Left kidney (tissue), 2 donors: Measurements from ENCODE around the gene IYD. TPM values are rescaled to one million over a fixed set of nuclear protein-coding genes. Genes with fewer than 3 reads are reported as not detected.
"Not testable (repeated sequence)": the region's sequence is repeated elsewhere in the genome, so short reads cannot be mapped to it uniquely, and the experiment has no call there.

Experiments used
- DNase-seq: peaks from one replicate; pipeline ENCODE4 v3.0.0-alpha.2; 2013
- polyA plus RNA-seq: library from polyadenylated mRNA; unstranded; fragments of 120-200 nt; gene quantifications from one replicate; pipeline ENCODE4 v1.2.1, GENCODE V29; 2013; ENCODE audit not compliant: insufficient read length

Gene IYD
- polyA plus RNA-seq, 1 donor = 4.0 TPM

DNA sequence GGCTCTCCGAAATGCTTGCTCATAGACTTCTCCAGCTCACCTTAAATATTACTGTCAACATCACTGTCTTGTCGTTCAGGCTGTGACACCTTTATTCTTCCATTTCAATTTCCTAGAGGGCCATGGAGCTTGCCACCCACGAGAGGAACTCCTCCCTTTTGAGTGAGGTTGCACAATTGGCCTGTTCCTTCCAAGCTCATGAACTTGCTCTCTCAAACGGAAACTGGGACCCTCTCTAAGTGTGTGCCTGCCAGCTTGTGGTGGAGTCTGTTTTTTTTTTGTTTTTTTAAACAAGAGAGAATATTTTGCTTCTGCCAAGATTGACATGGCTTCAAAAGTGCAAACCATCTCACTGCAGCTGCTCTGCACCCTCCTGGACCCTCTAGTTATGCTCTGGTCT lies 19.3 kb upstream of the IYD start:
- no peak for DNase-seq

DNA sequence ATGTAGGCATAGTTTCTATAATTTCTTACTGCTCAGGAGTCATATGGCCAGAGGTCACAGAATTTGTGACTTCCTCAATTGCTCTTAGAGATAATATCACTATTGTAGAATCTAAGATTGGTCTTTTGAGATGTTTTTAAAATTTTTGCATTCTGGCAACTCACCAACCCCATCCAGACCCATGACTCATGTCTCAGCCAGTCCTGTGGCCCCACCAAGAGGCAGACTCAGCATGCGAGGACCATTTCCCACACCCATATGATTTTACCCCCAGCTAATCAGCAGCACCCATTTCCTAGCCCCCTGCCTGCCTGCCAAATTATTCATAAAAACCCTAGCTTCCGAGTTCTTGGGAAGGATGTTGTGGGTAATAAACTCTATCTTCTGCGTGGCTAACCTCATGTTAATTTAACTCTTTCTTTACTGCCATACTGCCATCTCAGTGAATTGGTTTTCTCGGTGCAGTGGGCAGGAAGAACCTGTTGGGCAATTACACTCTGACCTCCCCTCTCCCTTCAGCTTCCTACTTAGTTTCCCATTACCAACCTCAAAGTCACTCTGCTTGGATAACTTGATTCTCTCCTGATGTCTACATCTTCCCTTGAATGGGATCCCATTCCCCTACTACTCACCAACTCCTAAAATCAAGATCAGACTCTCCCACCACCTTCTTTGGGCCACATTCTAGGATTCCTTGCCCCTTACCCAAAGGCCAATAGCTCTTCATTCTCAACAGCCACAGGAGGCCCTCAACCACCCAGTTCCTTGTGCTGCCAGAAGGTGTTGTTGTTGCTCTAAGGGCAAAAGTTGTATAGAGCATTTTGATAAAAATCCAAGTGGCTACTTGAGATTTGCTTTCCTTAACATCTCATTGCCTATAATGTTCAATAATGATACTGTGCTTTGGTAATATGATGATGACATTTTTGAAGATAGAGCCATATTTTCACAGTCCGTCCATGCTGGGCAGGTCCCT lies 16.2 kb upstream of the IYD start:
- no peak for DNase-seq

DNA sequence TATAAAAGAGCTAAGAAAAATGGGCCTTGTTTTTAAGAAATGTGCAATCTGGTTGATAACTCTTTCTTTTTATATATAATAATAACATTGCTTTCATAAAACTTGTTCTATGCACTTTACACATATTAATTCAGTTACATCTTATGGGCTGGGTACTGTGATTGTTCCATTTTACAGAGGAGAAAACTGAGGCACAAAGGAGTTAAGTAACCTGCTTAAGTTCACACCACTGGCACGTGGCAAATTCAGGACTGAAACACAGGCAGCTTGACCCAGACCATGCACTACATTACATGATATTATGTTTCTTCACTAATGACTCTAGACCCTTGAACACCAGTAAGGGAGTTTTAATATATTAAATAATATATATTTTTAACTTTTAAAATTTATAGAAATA lies 15.4 kb upstream of the IYD start:
- DNase-seq = no peak

DNA sequence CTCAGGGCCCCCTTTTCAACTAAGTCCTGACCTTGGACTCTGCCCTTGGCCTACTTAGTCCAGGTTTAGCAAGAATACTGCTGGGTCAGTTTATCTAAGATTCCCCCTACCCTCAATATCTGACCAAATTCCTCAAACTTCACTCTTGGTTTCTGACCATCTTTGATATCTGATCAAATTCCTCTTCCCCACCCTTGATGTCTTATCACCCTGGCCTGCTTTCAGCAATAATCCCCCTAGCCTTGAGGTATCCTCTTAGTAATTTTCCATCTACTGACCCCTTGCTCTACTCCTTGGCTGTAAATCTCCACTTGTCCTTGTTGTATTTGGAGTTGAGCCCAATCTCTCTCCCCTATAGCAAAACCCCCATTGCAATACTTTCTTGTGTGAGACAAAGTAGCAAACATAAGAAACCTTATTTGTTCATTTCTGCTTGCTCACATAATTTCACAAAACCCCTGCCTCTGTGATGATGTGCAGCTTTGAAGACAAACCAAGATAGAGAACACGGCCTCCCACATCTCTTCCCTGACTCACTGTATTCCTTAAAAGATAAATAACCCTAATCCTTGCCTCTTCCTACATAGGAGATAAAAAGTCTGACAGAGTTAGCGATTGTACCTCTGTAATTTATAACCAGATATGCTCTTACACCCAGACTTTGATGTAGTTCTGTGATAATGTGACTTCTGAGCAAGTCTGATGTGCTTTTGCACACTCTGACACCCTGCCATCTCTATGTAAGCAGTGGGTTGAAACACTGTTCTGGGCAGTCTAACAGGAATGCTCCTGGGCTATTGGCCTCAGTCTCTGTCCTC lies 13.8 kb upstream of the IYD start:
- DNase-seq = no peak

DNA sequence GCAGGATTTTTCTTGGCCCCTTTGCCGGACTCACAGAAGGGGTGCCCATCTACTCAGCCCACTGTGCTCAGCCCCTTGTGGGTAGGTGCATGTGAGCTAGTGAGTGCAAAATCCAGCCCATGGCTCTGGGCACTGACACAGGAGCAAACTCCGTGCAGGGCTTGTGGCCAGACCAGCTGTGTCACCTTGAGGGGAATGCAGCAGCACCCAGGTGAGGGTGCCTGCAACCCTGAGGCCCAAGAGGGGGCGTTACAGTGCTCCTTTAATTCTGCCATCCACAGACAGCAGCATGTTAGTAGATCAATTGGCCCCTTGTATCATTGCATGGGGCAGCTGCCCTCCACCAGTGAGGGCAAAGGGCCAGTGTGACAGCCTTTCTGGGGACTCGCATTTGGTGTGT lies 12.9 kb upstream of the IYD start:
- DNase-seq = no peak

DNA sequence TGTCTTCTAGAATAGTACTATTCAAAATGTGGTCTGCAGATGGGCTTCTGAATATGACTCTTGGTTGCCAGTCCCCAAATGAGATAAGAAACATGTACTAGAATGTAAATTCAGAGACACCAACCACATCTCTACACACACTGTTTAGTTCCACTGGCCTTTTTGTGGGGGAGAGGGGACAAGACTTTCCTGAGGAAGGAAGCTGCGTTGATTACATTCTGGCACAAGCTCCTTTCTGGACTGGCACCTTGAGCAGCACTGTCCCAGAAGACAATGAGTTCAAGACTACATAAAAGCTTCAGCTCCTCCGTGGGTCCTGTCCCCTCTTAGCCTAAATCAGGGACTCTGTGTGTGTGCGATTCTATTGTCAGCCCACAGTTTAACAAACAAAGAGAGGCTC lies 6.9 kb upstream of the IYD start:
- DNase-seq = no peak

DNA sequence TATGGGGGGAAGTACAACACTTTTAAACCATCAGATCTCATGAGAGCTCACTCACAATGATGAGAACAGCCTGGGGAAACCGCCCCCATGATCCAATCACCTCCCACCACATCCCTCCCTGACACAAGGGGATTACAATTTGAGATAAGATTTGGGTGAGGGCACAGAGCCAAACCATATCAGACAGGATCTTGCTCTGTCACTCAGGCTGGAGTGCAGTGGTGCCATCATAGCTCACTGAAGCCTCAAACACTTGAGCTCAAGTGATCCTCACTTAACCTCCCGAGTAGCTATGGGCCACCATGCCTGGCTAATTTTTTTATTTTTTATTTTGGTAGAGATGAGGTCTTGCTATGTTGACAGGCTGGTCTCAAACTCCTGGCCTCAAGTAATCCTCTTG lies 5.1 kb upstream of the IYD start:
- DNase-seq = no peak

DNA sequence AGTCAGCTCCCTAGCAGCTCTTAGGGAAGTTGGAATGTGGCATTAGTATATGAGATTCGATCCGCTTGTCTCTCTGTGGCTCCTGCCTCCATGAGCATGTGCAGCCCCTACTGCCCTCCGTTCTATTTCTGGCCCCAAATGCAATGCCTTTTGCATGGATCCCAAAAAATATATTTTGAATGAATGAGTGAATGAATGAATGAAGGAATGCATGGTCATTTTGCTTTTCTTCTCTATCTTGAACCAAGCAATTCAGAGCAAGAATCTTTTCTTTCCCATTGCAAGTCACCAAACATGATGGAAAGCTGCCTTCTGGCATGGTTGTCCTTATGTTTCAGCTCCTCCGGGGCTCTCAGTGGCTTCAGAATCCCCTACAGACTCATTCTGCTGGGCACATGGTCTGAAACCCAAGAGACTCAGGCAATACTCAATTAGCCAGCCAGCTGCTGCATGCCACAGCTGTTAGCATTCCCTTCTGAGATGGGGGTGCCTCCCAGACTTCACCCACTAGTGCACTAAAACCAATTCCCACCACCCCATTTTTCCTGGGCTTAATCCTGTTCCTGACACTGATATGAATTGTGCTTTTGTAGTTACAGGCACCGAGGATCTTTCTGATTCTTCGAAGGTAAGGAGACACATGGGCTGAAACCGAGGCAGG lies 2.6 kb upstream of the IYD start:
- no peak for DNase-seq

DNA sequence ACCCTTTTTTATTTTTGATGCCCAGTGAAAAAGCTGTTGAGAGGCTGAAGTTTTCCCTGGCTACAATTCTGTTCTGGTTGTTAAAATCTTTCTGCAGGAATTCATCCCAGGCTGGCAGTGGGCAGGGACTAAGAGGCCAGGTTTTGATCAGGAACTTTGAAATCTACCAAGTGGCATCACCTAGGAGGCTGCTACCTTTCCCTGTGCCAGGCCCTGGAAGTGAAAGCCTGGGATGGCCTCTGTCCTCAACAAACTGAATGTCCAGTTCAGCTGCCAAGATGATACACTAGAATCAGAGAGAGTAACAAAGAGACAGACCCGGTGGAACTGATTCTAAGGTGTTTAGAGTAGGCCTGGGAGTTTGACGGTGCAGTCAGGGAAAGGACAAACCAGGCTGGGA lies 596 bp downstream of the IYD start:
- DNase-seq = no peak

DNA sequence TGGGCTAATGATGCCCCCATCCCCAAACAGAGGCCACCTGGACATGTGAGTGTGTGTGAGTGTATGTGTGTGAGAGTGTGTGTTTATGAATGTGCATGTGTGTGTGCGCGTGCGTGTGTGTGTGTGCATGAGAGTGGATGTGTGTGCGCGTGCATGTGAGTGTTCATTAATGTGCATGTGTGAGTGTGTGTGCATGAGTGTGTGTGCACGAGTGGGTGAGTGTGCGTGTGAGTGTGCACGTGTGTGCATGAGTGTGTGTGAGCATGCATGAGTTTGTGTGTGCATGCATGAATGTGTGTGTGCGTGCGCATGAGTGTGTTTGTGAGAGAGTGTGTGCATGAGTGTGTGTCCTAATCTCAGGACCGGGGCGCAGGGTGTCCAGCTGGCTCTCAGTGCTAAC lies 1.3 kb downstream of the IYD start:
- DNase-seq = no peak

DNA sequence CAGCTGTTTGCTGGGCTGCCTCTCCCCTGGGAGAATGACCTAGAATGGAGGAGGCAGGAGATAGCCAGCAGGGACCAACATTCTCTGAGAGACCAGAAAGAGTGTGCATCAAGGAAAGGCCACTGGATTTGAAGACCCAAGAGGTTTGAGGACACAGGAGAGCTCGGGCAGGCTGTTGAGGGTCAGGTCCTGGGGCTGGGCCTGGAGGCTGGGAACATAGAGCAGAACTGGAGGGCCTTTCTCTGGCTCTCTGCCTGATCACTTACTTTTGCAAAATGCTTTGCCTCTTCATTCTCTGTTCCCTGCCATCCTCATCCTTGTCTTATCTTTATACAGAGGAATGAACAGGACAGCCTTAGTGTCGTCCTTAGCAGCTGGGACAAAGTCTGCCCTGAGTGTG lies 2.5 kb downstream of the IYD start:
- no peak for DNase-seq

DNA sequence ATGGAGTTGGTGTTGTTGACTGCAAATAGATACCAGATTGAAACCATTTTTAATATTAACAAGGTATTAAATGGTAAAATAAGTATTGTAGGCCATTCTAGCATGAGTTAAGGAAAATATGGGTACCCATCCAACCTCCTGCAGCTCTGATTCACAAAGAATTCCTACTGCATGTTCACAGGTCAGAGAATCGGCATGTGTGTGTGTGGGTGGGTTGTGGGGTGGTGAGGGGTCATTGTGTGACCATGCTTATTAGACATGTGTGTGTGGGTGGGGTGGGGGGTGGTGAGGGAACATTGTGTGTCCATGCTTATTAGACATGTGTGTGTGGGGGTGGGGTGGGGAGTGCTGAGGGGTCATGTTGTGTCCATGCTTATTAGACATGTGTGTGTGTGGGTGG lies 3.2 kb downstream of the IYD start:
- no peak for DNase-seq

DNA sequence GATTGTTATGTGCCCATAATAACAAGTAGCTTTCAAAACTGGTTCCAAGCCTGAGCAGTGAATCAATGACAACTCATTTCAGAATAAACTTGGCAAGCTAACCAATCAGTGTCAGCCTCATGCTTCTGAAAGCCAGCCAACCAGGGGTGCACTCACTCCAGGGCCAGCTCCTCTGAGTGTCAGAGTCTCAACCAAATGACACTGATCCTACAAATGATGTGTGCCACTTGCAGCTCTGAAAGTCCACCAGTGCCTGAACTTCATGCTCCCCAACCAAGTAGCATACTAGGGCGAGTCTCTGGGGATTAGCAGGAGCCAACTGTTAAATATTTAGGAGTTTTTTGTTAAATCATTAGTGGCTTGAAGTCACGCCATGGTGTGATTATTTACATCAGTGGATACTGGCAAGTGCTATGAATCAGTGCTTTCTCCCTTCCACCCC lies 4.5 kb downstream of the IYD start:
- DNase-seq = no peak

DNA sequence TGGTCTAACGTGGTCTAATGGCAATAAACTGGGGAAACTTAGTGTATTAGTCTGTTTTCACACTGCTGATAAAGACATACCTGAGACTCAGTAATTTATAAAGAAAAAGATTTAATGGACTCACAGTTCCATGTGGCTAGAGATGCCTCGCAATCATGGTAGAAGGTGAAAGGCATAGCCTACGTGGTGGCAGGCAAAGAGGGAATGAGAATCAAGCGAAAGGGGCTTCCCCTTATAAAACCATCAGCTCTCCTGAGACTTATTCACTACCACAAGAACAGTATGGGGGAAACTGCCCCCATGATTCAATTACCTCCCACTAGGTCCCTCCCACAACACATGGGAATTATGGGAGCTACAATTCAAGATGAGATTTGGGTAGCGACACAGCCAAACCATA lies 5.5 kb downstream of the IYD start:
- not testable (repeated sequence) for DNase-seq

DNA sequence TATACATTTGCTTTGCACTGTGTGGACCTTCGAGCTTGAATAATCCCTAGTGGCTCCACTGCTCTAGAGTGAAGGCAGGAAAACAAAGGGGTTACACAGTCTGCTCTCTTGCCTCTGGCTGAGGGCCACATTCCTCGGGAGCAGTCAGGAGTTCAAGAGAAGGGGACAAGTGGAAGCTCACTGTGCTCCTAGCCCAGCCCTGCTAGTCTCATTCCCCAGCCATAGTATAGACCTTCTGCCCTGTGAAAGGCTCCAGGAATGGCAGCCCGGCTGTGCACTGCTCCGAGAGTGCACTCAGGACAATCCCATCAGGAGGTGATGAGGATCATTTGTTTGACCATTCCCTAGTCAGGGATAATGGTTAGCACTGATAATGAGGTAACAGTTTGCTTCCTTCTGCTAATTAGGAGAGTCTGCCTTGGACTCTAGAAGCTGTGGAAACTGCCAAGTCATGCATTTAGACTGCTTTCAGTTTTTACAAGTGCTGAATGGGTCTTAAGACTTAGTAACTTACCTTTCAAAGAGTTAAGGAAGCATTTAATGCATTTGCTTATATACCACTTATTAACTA lies 8.5 kb downstream of the IYD start:
- DNase-seq = peak; percentile 53

DNA sequence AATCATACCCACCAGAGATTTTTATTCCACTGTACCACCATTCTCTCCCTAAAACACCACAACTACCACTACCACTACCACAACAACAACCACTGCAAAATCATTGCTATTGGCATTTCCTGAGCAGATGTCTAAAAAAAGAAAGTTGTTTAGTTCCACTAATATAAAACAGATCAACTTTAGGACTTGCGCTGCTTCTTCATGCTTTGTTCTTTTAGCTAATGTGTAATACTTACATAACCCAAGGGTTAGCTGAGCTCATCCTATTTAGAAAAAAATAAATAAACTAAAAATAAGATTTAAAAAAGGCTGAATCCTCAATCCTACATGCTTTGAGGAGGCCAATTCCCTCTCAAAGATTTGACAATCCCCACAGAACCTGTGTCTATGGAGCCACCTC lies 11.4 kb downstream of the IYD start:
- DNase-seq = no peak

DNA sequence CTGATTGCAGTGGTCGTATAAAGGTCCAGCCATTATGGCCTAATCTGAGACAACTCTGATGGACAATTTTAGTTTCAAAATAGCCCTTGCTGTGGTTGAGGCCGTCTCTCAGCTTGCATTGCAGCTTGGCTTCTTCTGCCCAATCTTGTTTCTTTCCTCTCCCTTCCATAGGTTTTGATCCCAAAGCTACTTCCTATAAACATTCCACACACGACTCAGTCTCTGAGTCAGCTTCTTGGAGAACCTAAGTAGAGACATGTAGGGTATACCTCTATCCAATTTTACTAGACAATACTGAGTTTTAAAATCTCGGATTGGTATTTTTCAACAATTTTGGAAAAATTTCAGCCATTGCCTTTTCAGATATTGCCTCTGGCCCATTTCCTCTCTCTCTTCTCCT lies 13.4 kb downstream of the IYD start:
- DNase-seq = no peak

DNA sequence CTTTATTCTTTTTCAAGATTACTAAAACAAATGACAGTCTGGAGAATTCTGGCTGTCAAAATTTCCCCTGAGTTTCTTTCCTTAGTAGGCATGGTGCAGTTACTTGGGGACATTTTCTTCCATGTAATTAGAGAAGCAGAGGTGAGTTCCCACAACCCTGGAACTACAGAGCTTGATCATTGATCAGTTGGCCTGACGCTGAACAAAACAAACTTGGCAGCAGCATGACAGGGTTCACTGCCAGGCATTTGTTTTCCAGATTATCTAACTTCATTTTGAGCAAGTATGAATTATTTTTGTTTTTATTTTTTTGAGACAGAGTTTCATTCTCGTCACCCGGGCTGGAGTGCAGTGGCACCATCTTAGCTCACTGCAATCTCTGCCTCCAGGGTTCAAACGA lies 22.6 kb downstream of the IYD start:
- no peak for DNase-seq

DNA sequence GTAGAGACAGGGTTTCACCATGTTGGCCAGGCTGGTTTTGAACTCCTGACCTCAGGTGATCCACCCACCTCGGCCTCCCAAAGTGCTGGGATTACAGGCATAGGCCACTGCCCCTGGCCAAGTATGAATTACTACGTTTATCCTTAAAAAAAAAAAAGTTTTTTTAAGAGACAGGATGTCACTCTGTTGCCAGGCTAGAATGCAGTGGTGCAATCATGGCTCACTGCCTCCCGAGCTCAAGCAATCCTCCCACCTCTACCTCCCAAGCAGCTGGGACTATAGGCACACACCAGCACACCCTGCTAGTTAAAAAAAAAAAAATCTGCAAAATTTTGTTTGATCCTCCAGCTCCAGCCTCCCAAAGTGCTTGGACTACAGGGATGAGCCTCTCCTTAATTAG lies 23.1 kb downstream of the IYD start:
- DNase-seq = no peak

DNA sequence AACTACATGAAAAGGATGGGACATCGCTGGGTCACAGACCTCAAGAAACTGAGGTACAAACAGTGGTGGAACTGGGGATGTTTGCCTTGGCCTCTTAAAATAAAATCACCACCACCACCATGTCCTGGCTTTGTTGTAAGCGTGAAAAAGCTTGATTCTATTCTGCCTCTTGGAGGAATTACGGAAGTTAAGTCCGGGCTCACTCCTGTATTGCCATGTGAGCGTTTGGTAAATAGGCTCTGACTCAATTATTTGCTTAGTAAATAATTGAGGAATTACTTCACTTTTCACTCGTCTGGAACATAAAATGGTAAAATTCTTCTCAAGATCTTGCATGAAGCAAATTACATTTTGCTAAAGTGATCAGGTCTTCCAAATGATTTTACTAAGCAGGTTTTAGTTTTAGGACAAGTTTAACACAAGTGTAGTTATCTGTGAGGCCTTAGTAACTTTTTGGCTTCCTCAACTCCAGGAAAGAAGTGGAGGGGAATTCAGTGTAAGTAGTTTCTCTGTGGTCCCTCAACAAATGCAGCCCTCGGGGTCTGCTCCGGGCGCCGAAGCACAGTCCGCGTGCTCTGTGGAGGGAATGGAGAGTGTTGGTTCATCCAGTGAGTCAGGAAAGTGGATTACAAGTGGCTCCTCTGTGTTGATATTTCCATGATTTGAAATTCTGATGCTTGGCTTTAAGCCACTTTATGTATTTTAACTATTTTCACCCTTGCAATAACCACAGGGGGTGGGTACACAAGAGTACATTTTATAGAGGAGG lies 23.8 kb downstream of the IYD start:
- no peak for DNase-seq

DNA sequence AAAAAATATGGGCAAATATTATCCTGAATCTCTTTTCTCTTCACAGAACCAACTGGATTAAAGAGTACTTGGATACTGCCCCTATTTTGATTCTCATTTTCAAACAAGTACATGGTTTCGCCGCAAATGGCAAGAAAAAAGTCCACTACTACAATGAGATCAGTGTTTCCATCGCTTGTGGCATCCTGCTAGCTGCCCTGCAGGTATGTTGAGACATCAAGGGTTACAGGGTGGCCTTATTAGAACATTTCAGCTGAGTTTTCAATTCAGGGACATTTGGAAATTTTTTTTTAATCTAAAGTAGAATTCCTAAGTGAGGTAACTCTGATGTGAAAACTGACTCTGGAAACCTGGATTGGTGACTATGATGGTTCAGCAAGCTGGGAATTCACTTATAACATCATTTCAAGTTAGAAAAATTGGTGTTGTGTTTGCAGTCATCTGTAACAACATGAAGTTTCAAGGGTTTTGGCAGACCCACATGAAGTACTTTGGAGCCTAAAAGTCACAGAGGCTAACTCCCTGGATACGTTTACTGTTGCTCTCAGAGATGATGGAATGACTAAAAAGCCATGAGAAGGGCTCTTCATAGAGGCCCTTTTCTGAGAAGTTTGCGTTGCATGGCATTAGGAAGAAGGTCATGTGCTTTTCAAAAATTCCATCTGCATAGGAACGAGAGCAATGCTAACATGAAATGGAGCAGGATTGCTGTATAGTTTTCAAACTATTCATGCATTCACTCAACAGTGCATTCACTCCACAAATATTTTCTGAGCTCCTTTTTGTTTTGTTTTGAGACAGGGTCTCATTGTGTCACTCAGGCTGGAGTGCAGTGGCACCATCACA lies 25.5 kb downstream of the IYD start:
- DNase-seq = no peak
